Measurements from ENCODE around the gene HNRNPUL1. TPM values are rescaled to one million over a fixed set of nuclear protein-coding genes. Genes with fewer than 3 reads are reported as not detected.

The HNRNPUL1 gene
- total and polyA plus RNA-seq, 2 donors (not counting 1 experiment from before 2014, with no cell fraction given), result 36.4 to 58.1 TPM

GRCh38 chr19:41234512-41235168 lies 29.5 kb upstream of the HNRNPUL1 start:
- TF ChIP-seq EZH2 (IDR thresholded peaks at IDR 0.05; ENCODE audit: low read length, missing control alignments) (no peak), CTCF (conservative IDR thresholded peaks at IDR 0.05 in 1 of 2, IDR thresholded peaks at IDR 0.05 in 1 of 2; ENCODE audit: low read depth in 1 of 2, low read length in 2 of 2) (no peak)
- H3K36me3 ChIP-seq (ENCODE audit: control insufficient read depth, insufficient read depth, low read length), result peaks cover 52% of the 10 kb centered on the region
- H3K4me1 ChIP-seq (ENCODE audit: control insufficient read depth, extremely low read depth, insufficient read depth, low read length), result peaks cover 4% of the 10 kb centered on the region
- H3K4me2 ChIP-seq (ENCODE audit: extremely low read depth, insufficient read depth, low read length), result no peak overlapping the region
- no peaks in the 10 kb centered on the region for H3K9me3 ChIP-seq (ENCODE audit: control insufficient read depth, insufficient read depth, low read depth, low read length)
- no peak overlapping the region for H3K9ac ChIP-seq (ENCODE audit: insufficient read depth, low read length)
- H3K4me3 ChIP-seq (replicated peaks in 1 of 4; ENCODE audit: control extremely low read depth in 1 of 4, insufficient read depth in 1 of 4, low read depth in 3 of 4, low read length in 4 of 4), result no peak overlapping the region
- no peak overlapping the region for H2AFZ ChIP-seq (ENCODE audit: low read length)
- no peaks in the 10 kb centered on the region for H3K27me3 ChIP-seq (ENCODE audit: control insufficient read depth, insufficient read depth, low read length)
- no peak for DNase-seq (ENCODE audit: low read depth in 2 of 2)
- H3K79me2 ChIP-seq (ENCODE audit: control insufficient read depth, insufficient read depth, low read length), result peaks cover 49% of the 10 kb centered on the region
- H3K27ac ChIP-seq (ENCODE audit: insufficient read depth, low read length), result no peak overlapping the region
- H4K20me1 ChIP-seq (ENCODE audit: control insufficient read depth, extremely low read depth, insufficient read depth, low read length), result no peaks in the 10 kb centered on the region

- Histone ChIP-seq H3K9ac (ENCODE audit: insufficient read depth, low read length) (no peak overlapping the region), H3K27me3 (ENCODE audit: control insufficient read depth, insufficient read depth, low read length) (no peaks in the 10 kb centered on the region), H3K79me2 (ENCODE audit: control insufficient read depth, insufficient read depth, low read length) (peaks cover 44% of the 10 kb centered on the region), H3K4me1 (ENCODE audit: control insufficient read depth, extremely low read depth, insufficient read depth, low read length) (no peaks in the 10 kb centered on the region), H2AFZ (ENCODE audit: low read length) (no peak overlapping the region), H3K4me3 (replicated peaks in 1 of 4; ENCODE audit: control extremely low read depth in 1 of 4, insufficient read depth in 1 of 4, low read depth in 3 of 4, low read length in 4 of 4) (no peak overlapping the region), H3K9me3 (ENCODE audit: control insufficient read depth, insufficient read depth, low read depth, low read length) (no peaks in the 10 kb centered on the region), H4K20me1 (ENCODE audit: control insufficient read depth, extremely low read depth, insufficient read depth, low read length) (no peaks in the 10 kb centered on the region), H3K36me3 (ENCODE audit: control insufficient read depth, insufficient read depth, low read length) (peaks cover 49% of the 10 kb centered on the region), H3K4me2 (ENCODE audit: extremely low read depth, insufficient read depth, low read length) (no peak overlapping the region), H3K27ac (ENCODE audit: insufficient read depth, low read length) (no peak overlapping the region)
- no peak for DNase-seq (ENCODE audit: low read depth in 2 of 2)
- TF ChIP-seq EZH2 (IDR thresholded peaks at IDR 0.05; ENCODE audit: low read length, missing control alignments) (no peak), CTCF (conservative IDR thresholded peaks at IDR 0.05 in 1 of 2, IDR thresholded peaks at IDR 0.05 in 1 of 2; ENCODE audit: low read depth in 1 of 2, low read length in 2 of 2) (no peak)
Measured at GRCh38 chr19:41235480-41235879, 28.7 kb upstream of the HNRNPUL1 start.

DNA sequence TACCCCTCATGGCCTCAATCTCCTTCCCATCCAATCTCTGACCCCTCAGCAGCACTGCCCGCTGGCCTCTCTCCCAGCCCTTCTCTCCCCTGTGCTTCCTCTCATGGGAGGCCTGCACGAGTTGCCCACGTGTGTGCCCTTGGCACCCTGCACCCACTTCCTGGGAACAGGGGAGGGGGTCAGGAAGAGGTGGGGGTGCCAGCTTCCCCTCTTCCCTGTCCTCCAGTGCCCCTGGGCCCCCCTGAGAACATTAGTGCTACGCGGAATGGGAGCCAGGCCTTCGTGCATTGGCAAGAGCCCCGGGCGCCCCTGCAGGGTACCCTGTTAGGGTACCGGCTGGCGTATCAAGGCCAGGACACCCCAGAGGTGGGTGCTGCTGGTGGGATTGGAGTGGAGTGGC lies 25.9 kb upstream of the HNRNPUL1 start:
- no peak overlapping the region for H2AFZ ChIP-seq (ENCODE audit: low read length)
- no peak overlapping the region for H3K4me3 ChIP-seq (replicated peaks in 1 of 4; ENCODE audit: control extremely low read depth in 1 of 4, insufficient read depth in 1 of 4, low read depth in 3 of 4, low read length in 4 of 4)
- DNase-seq (ENCODE audit: low read depth in 2 of 2), result no peak
- H3K27me3 ChIP-seq (ENCODE audit: control insufficient read depth, insufficient read depth, low read length), result no peaks in the 10 kb centered on the region
- H3K27ac ChIP-seq (ENCODE audit: insufficient read depth, low read length), result no peak overlapping the region
- H3K9me3 ChIP-seq (ENCODE audit: control insufficient read depth, insufficient read depth, low read depth, low read length), result no peaks in the 10 kb centered on the region
- H4K20me1 ChIP-seq (ENCODE audit: control insufficient read depth, extremely low read depth, insufficient read depth, low read length), result no peaks in the 10 kb centered on the region
- H3K36me3 ChIP-seq (ENCODE audit: control insufficient read depth, insufficient read depth, low read length), result peaks cover 56% of the 10 kb centered on the region
- no peaks in the 10 kb centered on the region for H3K4me1 ChIP-seq (ENCODE audit: control insufficient read depth, extremely low read depth, insufficient read depth, low read length)
- H3K9ac ChIP-seq (ENCODE audit: insufficient read depth, low read length), result no peak overlapping the region
- H3K79me2 ChIP-seq (ENCODE audit: control insufficient read depth, insufficient read depth, low read length), result peaks cover 44% of the 10 kb centered on the region
- no peak for TF ChIP-seq EZH2 (IDR thresholded peaks at IDR 0.05; ENCODE audit: low read length, missing control alignments)
- TF ChIP-seq CTCF (conservative IDR thresholded peaks at IDR 0.05 in 1 of 2, IDR thresholded peaks at IDR 0.05 in 1 of 2; ENCODE audit: low read depth in 1 of 2, low read length in 2 of 2), result no peak
- no peak overlapping the region for H3K4me2 ChIP-seq (ENCODE audit: extremely low read depth, insufficient read depth, low read length)

All from fibroblast of lung (primary cell).